Naive thymus-derived CD4-positive, alpha-beta T cell (primary cell): ENCODE results near the gene MVD. TPM values are rescaled to one million over a fixed set of nuclear protein-coding genes. Genes with fewer than 3 reads are reported as not detected.

Experiments
- ATAC-seq: fragments of 150-1000 bp; cut with Tn5 transposase; 2 replicates; pipeline ENCODE4 v1.10.0; 2021; ENCODE audit warnings: mild to moderate bottlenecking, moderate library complexity
- CTCF ChIA-PET: fragments of 350-600 bp; sonication (Branson Sonifier 250); formaldehyde crosslinking; loops from one replicate; lab custom pipeline; 2021; ENCODE audit warnings: antibody characterized with exemption; lab: Charles Lee
- POLR2A ChIA-PET: fragments of 350-600 bp; sonication (Branson Sonifier 250); formaldehyde crosslinking; loops from one replicate; lab custom pipeline; 2021; ENCODE audit warnings: antibody characterized with exemption, inconsistent platforms; lab: Charles Lee
- DNase-seq, 9 donors: peaks; one replicate each; pipeline versions ENCODE4 v3.0.0 to v3.0.0-alpha.2; 2020 to 2022; ENCODE audit warnings: mixed read lengths in 1 of 9
- H3K27ac ChIP-seq: one replicate; pipeline ENCODE4 v1.7.0; 2013; ENCODE audit warnings: mild to moderate bottlenecking, low read depth, low read length, moderate library complexity
- H3K27me3 ChIP-seq, 2 donors: one replicate each; pipeline ENCODE4 v1.7.0; 2013; ENCODE audit warnings: low read length in 2 of 2, mild to moderate bottlenecking in 2 of 2, moderate library complexity in 2 of 2; ENCODE audit not compliant: control insufficient read depth in 2 of 2, insufficient read depth in 2 of 2
- H3K36me3 ChIP-seq, 3 experiments: 1 replicate in 2 of 3; 2 replicates in 1 of 3; pipeline ENCODE4 v1.7.0; 2013; ENCODE audit warnings: low read length in 3 of 3, mild to moderate bottlenecking in 3 of 3, moderate library complexity in 1 of 3; ENCODE audit not compliant: insufficient read depth in 3 of 3, control insufficient read depth in 2 of 3
- H3K4me1 ChIP-seq, 2 donors: one replicate each; pipeline ENCODE4 v1.7.0; 2013; ENCODE audit warnings: low read length in 2 of 2, mild to moderate bottlenecking in 2 of 2, moderate library complexity in 1 of 2; ENCODE audit not compliant: control insufficient read depth in 2 of 2, insufficient read depth in 2 of 2
- H3K4me3 ChIP-seq: 2 replicates; pipeline ENCODE4 v1.7.0; 2013; ENCODE audit warnings: mild to moderate bottlenecking, low read length
- H3K9me3 ChIP-seq, 3 experiments: 1 replicate in 2 of 3; 2 replicates in 1 of 3; pipeline ENCODE4 v1.7.0; 2013; ENCODE audit warnings: low read length in 3 of 3; ENCODE audit not compliant: control insufficient read depth in 2 of 3
- H3K27ac Mint-ChIP-seq, 9 donors: one replicate each; pipeline ENCODE4 v1.8.0; 2020 to 2022; ENCODE audit warnings: mixed read lengths in 9 of 9, mild to moderate bottlenecking in 8 of 9, moderate library complexity in 5 of 9, inconsistent platforms in 2 of 9
- H3K27me3 Mint-ChIP-seq, 5 donors: one replicate each; pipeline ENCODE4 v1.8.0; 2021 to 2022; ENCODE audit warnings: mixed read lengths in 5 of 5, mild to moderate bottlenecking in 1 of 5
- H3K36me3 Mint-ChIP-seq, 5 donors: one replicate each; pipeline ENCODE4 v1.8.0; 2020 to 2022; ENCODE audit warnings: mixed read lengths in 5 of 5, mild to moderate bottlenecking in 3 of 5, inconsistent platforms in 1 of 5
- H3K4me1 Mint-ChIP-seq, 7 donors: one replicate each; pipeline ENCODE4 v1.8.0; 2020 to 2022; ENCODE audit warnings: mixed read lengths in 7 of 7, mild to moderate bottlenecking in 3 of 7, inconsistent platforms in 1 of 7
- H3K4me3 Mint-ChIP-seq, 10 donors: one replicate each; pipeline ENCODE4 v1.8.0; 2020 to 2022; ENCODE audit warnings: mild to moderate bottlenecking in 10 of 10, mixed read lengths in 10 of 10, moderate library complexity in 6 of 10, inconsistent platforms in 2 of 10
- H3K9me3 Mint-ChIP-seq, 11 donors: one replicate each; pipeline ENCODE4 v1.8.0; 2020 to 2022; ENCODE audit warnings: mixed read lengths in 11 of 11, mild to moderate bottlenecking in 4 of 11, inconsistent platforms in 1 of 11, moderate library complexity in 1 of 11
- intact Hi-C, 2 donors: fragments of 100-400 bp; cut with micrococcal nuclease; formaldehyde crosslinking; loops; one replicate each; pipeline ENCODE4 v1.15.1; 2023
- polyA plus RNA-seq, 2 donors: library from polyadenylated mRNA; unstranded; fragments of 300-500 nt; fragmentation: Illumina TruSeq; gene quantifications; one replicate each; pipeline ENCODE4 v1.2.3, GENCODE V29; 2021
- total RNA-seq, 6 experiments: library from RNA in 5 of 6; stranded (reverse) in 5 of 6; gene quantifications; 1 replicate in 5 of 6; 2 replicates in 1 of 6; pipeline ENCODE4 v1.2.3 and lab custom pipeline; 2021 to 2026

The MVD gene
- total and polyA plus RNA-seq, 7 experiments from 2014 or later: 12.9 to 66.9 (median 41.1) TPM

DNA sequence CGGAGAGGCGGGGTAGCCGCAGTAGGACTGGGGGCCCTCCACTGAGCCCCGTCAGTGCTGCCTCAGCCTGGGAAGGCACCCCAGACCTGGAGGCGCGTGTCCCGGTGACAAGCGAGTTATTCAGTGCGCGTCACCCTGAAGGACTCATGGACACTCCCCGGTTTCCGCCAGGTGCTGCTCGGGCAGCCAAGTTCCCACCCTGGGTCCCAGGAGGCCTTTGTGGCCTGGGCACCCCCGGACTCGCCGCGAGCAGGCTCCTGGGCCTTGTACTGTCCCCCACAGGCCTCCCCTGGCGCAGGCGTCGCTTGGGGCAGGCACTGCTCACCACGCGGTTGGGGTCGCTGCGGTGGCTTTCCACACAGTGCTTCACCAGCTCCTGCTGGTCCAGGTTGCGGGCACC is 35.8 kb upstream of the MVD start:
- peak overlapping the region; percentile 88 for H3K27ac ChIP-seq
- POLR2A ChIA-PET: interaction anchor here (0.8 to 7.0 kb wide), 3 partner anchors 9 to 35 kb away, joined by 3 to 134 read pairs (median 4); partner anchors contain the start of genes MVD and SNAI3

DNA sequence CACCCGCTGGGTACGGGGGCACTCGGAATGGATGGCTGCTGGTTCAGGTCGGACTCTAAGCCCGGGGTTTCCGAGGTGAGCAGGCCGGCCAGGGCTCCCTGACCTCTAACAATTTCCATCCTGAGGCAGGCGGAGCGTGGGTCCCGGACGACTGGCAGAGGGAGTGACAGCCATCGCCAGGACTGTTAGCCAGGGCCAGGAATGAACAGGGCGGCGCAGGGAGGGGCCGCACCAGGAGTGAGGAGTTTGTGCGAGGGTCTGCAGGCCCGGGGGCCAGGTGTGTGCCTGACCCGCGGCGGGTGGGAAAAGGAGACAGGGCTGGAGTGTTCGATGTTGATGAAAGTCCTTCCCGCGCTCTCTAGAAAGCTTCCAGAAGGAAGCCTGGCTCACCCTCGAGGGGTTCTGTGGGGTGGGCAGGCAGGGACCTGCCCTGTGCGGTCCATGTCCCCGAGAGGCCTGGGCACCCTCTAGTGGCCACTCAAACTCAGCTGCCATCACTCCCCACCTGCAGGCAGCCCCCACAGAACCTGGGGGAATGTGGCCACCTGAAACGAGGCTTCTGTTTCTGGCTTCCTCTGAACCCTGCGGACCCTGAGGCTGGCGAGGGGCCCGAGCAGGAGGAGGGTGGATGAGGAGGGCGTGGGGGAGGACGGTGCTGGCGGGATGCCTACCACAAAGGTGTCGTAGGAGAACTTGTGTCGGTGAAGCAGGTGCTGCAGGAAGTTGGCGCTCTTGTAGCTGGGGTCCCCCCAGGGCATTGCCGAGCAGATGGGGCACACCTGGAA is 35.1 kb upstream of the MVD start:
- no peaks in the 10 kb centered on the region for H3K27me3 ChIP-seq
- peaks cover 18 to 48% of the 10 kb centered on the region in 2 donors for H3K4me1 ChIP-seq
- H3K36me3 ChIP-seq: peaks cover 0 to 54% (median 9%) of the 10 kb centered on the region in 3 experiments
- H3K9me3 ChIP-seq: no peaks in the 10 kb centered on the region
- Mint-ChIP-seq H3K36me3 (peaks cover 0 to 21% (median 3%) of the 10 kb centered on the region in 5 donors), H3K9me3 (no peaks in the 10 kb centered on the region), H3K4me3 (peak overlapping the region in 9 of 10 donors; percentile 21 to 98 (median 65)), H3K27ac (peak overlapping the region in 8 of 9 donors; percentile 65 to 90 (median 80)), H3K4me1 (peaks cover 21 to 58% (median 32%) of the 10 kb centered on the region in 7 donors), H3K27me3 (no peaks in the 10 kb centered on the region)
- ChIA-PET CTCF (interaction anchor here (0.7 kb wide), 1 partner anchor 13 kb away, joined by 3 read pairs; no protein-coding TSS in a partner anchor), POLR2A (interaction anchor here (0.8 to 7.0 kb wide), 4 partner anchors 9 to 399 kb away, joined by 3 to 134 read pairs (median 4); partner anchors contain the start of genes MVD and SNAI3)
- intact Hi-C loops: no loop called here
- ATAC-seq (no peak), DNase-seq (peak in 3 of 9 donors; percentile 30 to 37 (median 31))
- H3K4me3 ChIP-seq: no peak overlapping the region
- peak overlapping the region; percentile 88 for H3K27ac ChIP-seq

More for the DNA sequence above, 35.8 kb upstream of the MVD start:
- peak overlapping the region in 6 of 9 donors; percentile 76 to 90 (median 83) for H3K27ac Mint-ChIP-seq
- Histone ChIP-seq H3K27me3 (no peaks in the 10 kb centered on the region), H3K9me3 (no peaks in the 10 kb centered on the region), H3K4me3 (no peak overlapping the region), H3K36me3 (peaks cover 0 to 54% (median 9%) of the 10 kb centered on the region in 3 experiments), H3K4me1 (peaks cover 17 to 48% of the 10 kb centered on the region in 2 donors)
- peaks cover 0 to 25% (median 3%) of the 10 kb centered on the region in 5 donors for H3K36me3 Mint-ChIP-seq
- ATAC-seq (no peak), DNase-seq (no peak)
- H3K27me3 Mint-ChIP-seq: no peaks in the 10 kb centered on the region
- peaks cover 26 to 60% (median 32%) of the 10 kb centered on the region in 7 donors for H3K4me1 Mint-ChIP-seq
- H3K4me3 Mint-ChIP-seq: peak overlapping the region in 8 of 10 donors; percentile 49 to 98 (median 66)
- no peaks in the 10 kb centered on the region for H3K9me3 Mint-ChIP-seq
- CTCF ChIA-PET: no interaction called here
- intact Hi-C loops: no loop called here

DNA sequence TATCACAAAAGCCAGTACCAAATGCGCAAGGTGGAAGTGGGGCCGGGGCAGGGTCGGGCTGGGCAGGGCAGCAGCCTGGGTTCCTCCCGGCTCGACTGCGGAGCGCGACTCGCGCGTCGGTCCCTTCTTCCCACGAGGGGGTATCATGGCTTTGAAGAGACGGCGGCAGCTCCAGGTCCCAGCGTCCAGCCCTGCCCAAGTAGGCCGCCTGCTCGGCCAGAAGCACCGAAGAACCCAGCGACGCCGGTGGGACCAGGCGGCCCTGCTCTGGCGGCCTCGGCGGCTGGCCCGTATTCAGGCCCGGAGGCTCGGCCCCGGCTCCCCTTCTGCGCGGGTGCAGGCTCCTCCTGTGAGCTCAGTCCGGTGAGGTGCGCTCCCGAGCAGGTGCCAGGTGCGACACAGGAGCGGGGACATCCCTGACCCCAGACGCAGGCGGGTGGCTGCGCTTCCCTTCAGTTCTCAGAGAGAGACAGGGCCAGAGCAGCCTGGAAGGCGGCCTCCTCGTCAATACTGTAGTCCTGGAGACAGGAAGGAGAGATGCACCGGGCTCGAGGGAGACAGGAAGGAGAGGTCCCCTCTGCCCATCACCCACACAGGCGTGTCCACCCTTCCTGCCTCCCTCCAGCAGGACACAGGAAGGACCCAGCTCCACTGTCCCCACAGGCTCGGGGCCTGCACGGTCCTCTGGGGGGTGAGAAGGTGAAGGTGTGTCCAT is 34.4 kb upstream of the MVD start:
- DNase-seq (no peak), ATAC-seq (no peak)
- Mint-ChIP-seq H3K36me3 (peaks cover 0 to 18% (median 3%) of the 10 kb centered on the region in 5 donors), H3K4me1 (peaks cover 18 to 58% (median 39%) of the 10 kb centered on the region in 7 donors), H3K27me3 (no peaks in the 10 kb centered on the region), H3K9me3 (no peaks in the 10 kb centered on the region), H3K27ac (peak overlapping the region in 8 of 9 donors; percentile 65 to 90 (median 80)), H3K4me3 (peak overlapping the region in 5 of 10 donors; percentile 21 to 98 (median 45))
- CTCF ChIA-PET: interaction anchor here (0.7 to 1.0 kb wide), 2 partner anchors 12 kb away, joined by 3 to 5 read pairs; no protein-coding TSS in a partner anchor
- Histone ChIP-seq H3K4me1 (peaks cover 26 to 49% of the 10 kb centered on the region in 2 donors), H3K27me3 (no peaks in the 10 kb centered on the region), H3K9me3 (no peaks in the 10 kb centered on the region), H3K36me3 (peaks cover 0 to 54% (median 9%) of the 10 kb centered on the region in 3 experiments), H3K4me3 (no peak overlapping the region), H3K27ac (peak overlapping the region; percentile 88)
- POLR2A ChIA-PET: interaction anchor here (1.1 to 7.0 kb wide), 2 partner anchors 8 to 400 kb away, joined by 3 to 134 read pairs; partner anchors contain the start of gene SNAI3
- intact Hi-C loops: no loop called here

GRCh38 chr16:88696441-88696840 is 33.5 kb upstream of the MVD start:
- ATAC-seq (no peak), DNase-seq (no peak)
- intact Hi-C loops: no loop called here
- POLR2A ChIA-PET: interaction anchor here (1.2 to 1.7 kb wide), 2 partner anchors 10 to 12 kb away, joined by 4 read pairs; partner anchors contain the start of gene SNAI3
- Mint-ChIP-seq H3K27me3 (no peaks in the 10 kb centered on the region), H3K36me3 (peaks cover 0 to 18% (median 3%) of the 10 kb centered on the region in 5 donors), H3K4me1 (peaks cover 12 to 64% (median 47%) of the 10 kb centered on the region in 7 donors), H3K4me3 (no peak overlapping the region), H3K27ac (peak overlapping the region in 5 of 9 donors; percentile 12 to 82 (median 63)), H3K9me3 (no peaks in the 10 kb centered on the region)
- Histone ChIP-seq H3K36me3 (peaks cover 0 to 54% (median 9%) of the 10 kb centered on the region in 3 experiments), H3K27ac (no peak overlapping the region), H3K9me3 (no peaks in the 10 kb centered on the region), H3K4me3 (no peak overlapping the region), H3K27me3 (no peaks in the 10 kb centered on the region), H3K4me1 (peaks cover 34 to 57% of the 10 kb centered on the region in 2 donors)
- CTCF ChIA-PET: interaction anchor here (1.0 kb wide), 1 partner anchor 11 kb away, joined by 5 read pairs; no protein-coding TSS in a partner anchor

DNA sequence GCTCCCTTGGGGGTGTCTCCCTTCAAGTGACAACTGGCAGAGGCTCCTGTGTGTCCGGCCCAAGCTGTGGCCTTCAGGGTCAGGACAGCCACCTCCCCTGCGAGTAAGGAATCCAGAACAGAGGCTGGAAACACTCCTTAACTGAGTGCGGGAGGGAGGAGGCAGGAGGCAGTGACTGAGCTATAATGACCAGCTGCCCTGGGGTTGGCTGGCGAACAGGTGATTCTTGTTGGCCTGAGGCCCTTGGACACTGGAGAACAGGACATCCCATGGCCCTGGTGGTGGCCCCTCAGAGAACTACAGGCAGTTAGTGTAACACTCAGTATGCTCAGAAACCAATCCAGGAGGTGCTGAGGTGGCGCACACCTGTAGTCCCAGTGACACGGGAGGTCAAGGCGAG is 32.9 kb upstream of the MVD start:
- H3K36me3 Mint-ChIP-seq: peaks cover 0 to 16% (median 3%) of the 10 kb centered on the region in 5 donors
- peaks cover 15 to 71% (median 50%) of the 10 kb centered on the region in 7 donors for H3K4me1 Mint-ChIP-seq
- Histone ChIP-seq H3K27ac (no peak overlapping the region), H3K4me3 (no peak overlapping the region), H3K4me1 (peaks cover 37 to 64% of the 10 kb centered on the region in 2 donors), H3K36me3 (peaks cover 0 to 54% (median 9%) of the 10 kb centered on the region in 3 experiments), H3K9me3 (no peaks in the 10 kb centered on the region), H3K27me3 (no peaks in the 10 kb centered on the region)
- peak overlapping the region in 6 of 9 donors; percentile 25 to 77 (median 56) for H3K27ac Mint-ChIP-seq
- ATAC-seq (no peak), DNase-seq (no peak)
- ChIA-PET CTCF (no interaction called here), POLR2A (interaction anchor here (1.2 to 1.7 kb wide), 2 partner anchors 9 to 11 kb away, joined by 4 read pairs; partner anchors contain the start of gene SNAI3)
- intact Hi-C loops: no loop called here
- no peaks in the 10 kb centered on the region for H3K27me3 Mint-ChIP-seq
- no peak overlapping the region for H3K4me3 Mint-ChIP-seq
- no peaks in the 10 kb centered on the region for H3K9me3 Mint-ChIP-seq

DNA sequence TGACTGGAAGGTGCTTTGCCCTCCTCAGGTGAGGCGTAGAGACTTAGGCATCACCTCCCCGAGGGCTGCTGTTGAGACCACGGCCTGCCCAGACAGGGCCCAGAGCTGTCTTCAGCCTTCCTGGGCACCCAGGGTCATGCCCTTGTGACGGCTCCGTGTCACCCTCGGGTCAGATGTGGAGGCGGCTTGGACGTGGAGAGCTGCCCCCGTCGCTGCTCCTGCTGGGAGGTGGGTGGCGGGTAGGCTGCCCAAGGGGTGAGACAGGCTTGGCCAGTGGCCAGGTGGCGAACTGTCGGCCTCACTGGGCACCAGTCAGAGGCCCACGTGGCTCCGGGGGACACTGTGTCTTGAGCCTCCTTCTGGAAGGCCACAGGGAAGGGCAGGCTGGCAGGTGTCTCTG is 32.3 kb upstream of the MVD start:
- peaks cover 0 to 2% (median 0%) of the 10 kb centered on the region in 11 donors for H3K9me3 Mint-ChIP-seq
- H3K27me3 Mint-ChIP-seq: no peaks in the 10 kb centered on the region
- Histone ChIP-seq H3K4me1 (peaks cover 35 to 64% of the 10 kb centered on the region in 2 donors), H3K27ac (no peak overlapping the region), H3K9me3 (no peaks in the 10 kb centered on the region), H3K36me3 (peaks cover 0 to 52% (median 9%) of the 10 kb centered on the region in 3 experiments), H3K4me3 (no peak overlapping the region), H3K27me3 (no peaks in the 10 kb centered on the region)
- POLR2A ChIA-PET: interaction anchor here (1.7 kb wide), 1 partner anchor 10 kb away, joined by 4 read pairs; no protein-coding TSS in a partner anchor
- H3K4me1 Mint-ChIP-seq: peaks cover 17 to 73% (median 50%) of the 10 kb centered on the region in 7 donors
- ATAC-seq (no peak), DNase-seq (no peak)
- peak overlapping the region in 1 of 10 donors; percentile 11 for H3K4me3 Mint-ChIP-seq
- H3K36me3 Mint-ChIP-seq: peaks cover 0 to 13% (median 3%) of the 10 kb centered on the region in 5 donors
- intact Hi-C loops: no loop called here
- CTCF ChIA-PET: no interaction called here
- H3K27ac Mint-ChIP-seq: peak overlapping the region in 5 of 9 donors; percentile 39 to 77 (median 58)
